HAP-1 (cell line): ENCODE data around the gene RAB7A.
A peak's percentile ranks its signal among the peaks of the same experiment; 100 is the strongest.

Experiments used
- DNase-seq, 2 experiments: peaks; one replicate each; pipeline ENCODE4 v3.0.0-alpha.2; 2016 to 2020; ENCODE audit warnings: low spot score in 2 of 2
- H3K27me3 ChIP-seq: fragments of 250-450 bp; sonication (Bioruptor Pico); 2 replicates; pipeline ENCODE4 v1.5.1; 2020; ENCODE audit warnings: low read depth, mild to moderate bottlenecking, moderate library complexity
- H3K36me3 ChIP-seq: fragments of 250-450 bp; sonication (Bioruptor Pico); replicated peaks from 2 replicates; pipeline ENCODE4 v1.5.1; 2020; ENCODE audit warnings: mild to moderate bottlenecking
- H3K4me1 ChIP-seq: fragments of 250-450 bp; sonication (Bioruptor Pico); 2 replicates; pipeline ENCODE4 v1.5.1; 2020; ENCODE audit warnings: mild to moderate bottlenecking
- H3K4me3 ChIP-seq: fragments of 250-450 bp; sonication (Bioruptor Pico); 2 replicates; pipeline ENCODE4 v1.5.1; 2020; ENCODE audit warnings: mild to moderate bottlenecking, moderate library complexity
- H3K9me3 ChIP-seq: fragments of 250-450 bp; sonication (Bioruptor Pico); 2 replicates; pipeline ENCODE4 v1.5.1; 2020; ENCODE audit warnings: mild to moderate bottlenecking, moderate library complexity
- in situ Hi-C: fragments of 300-500 bp; cut with MboI; formaldehyde crosslinking; loops from 3 replicates; pipeline ENCODE4 v1.14.3; 2020; ENCODE audit warnings: low sequenced_read_pairs, inconsistent platforms, mixed read lengths

The RAB7A gene

DNA sequence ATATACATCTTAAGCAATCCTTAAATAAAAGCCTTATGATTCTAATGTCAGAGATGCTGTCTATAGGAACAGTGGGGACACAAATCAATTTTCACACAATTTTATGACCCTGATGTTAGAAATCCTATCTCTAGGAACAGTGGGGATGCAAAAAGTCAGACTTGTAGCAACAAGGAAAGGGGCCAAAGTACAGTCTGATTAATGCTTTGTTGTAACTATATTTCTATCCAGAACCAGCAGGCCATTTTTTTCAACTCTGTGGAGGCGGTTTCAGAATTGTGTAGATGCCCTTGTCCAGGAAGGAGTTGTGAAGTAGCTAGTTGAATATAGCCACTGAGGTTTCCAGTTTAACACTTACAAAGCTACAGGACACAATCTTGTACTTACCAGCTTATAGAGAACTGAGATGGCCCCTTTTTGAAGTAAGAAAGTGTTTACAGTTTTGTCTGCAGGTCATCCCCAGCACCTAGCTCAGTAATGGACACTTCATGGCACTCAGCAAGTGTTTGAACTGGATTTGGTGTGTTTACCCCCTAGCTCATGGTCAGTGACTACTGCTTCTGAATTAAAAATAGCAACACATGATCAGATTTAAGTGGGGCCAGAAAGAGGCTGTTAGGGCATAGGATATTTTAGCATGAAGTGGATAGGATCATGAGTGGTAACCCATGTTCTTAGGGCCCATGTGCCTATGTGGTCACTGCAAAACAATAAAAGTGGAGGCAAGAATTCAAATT is 54.3 kb downstream of the RAB7A start:
- no peak overlapping the region for H3K4me3 ChIP-seq
- in situ Hi-C loops: no loop called here
- DNase-seq: no peak
- H3K9me3 ChIP-seq: no peaks in the 10 kb centered on the region
- no peaks in the 10 kb centered on the region for H3K27me3 ChIP-seq
- H3K4me1 ChIP-seq: no peaks in the 10 kb centered on the region
- no peaks in the 10 kb centered on the region for H3K36me3 ChIP-seq

DNA sequence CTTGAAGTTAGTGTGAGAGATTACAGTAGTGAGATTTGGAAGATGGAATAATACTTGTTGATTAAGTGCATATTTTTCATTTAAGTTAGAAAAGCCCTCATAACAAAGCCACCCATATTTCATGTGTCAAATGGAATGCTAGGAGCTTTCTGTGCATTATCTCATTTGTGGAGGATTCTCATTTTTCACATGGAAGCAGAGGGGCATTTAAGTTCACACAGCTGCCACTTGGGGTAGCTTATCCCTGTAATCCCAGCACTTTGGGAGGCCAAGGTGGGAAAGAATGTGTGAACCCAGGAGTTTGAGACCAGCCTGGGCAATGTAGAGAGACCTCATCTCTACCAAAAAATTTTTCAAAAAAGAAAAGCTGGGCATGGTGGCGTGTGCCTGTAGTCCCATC is 55.2 kb downstream of the RAB7A start:
- in situ Hi-C loops: no loop called here
- Histone ChIP-seq H3K27me3 (no peaks in the 10 kb centered on the region), H3K36me3 (no peaks in the 10 kb centered on the region), H3K9me3 (no peaks in the 10 kb centered on the region), H3K4me1 (no peaks in the 10 kb centered on the region), H3K4me3 (no peak overlapping the region)
- no peak for DNase-seq

DNA sequence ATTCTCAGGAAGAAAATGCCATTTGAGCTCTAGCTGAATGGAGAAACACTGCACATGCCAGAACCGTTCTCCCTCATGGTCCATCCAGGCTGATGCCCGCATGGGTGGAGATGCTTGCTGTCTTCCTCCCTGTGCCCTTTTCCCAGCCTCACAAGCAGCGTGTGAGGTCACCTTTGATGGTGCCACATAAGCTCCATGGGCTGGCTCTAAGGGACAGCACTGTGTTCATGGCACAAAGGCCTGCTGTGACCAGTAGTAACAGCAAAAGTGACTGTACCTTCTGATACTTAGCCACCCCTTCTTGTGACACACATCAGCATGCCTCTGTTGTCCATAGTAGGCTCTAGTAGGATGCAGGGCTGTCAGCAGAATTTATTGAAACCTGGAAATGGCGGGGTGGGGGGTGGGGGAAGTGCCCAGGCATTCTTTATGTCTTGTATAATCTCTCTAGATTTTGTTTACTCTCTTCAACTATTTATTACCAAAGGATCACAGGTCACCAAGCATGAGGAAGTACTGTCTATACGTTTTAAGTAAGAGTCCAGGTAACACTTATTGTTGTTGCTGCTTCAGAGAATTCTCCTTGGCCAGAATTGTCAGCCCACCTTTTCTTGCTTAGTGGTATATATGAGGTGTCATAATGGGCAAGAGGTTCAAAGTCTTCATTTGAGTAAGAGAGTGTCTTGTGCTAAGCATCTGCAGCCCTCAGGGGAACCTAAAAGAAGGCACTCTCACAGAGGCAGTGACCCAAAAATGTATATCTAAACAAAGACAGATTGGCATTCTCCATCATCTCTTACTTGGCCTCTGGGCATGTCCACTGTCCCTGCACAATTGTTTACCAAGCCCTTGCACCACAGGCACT is 56.5 kb downstream of the RAB7A start:
- H3K36me3 ChIP-seq: no peaks in the 10 kb centered on the region
- no peaks in the 10 kb centered on the region for H3K27me3 ChIP-seq
- H3K4me3 ChIP-seq: no peak overlapping the region
- H3K9me3 ChIP-seq: no peaks in the 10 kb centered on the region
- H3K4me1 ChIP-seq: no peaks in the 10 kb centered on the region
- in situ Hi-C loops: no loop called here
- no peak for DNase-seq

DNA sequence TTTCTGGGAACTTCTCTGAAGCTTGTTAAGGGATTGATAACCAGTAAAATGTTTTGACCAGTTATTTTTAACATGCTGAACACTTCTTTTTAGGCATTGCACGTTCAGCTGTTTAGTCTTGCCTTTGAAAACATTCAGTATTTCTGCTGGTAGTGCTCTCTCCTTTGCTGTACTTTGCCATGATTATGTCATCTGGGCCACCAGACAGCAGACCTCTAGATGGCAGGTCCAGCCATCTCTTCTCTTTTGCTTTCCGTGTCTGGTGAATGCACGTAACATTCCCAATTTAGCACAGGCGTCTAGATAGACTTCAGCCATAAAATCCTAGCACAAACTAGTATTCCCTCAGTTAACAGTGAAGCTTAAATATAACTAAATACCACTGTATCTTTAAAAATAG is 57.8 kb downstream of the RAB7A start:
- DNase-seq: no peak
- H3K27me3 ChIP-seq: no peaks in the 10 kb centered on the region
- H3K4me1 ChIP-seq: no peaks in the 10 kb centered on the region
- in situ Hi-C loops: no loop called here
- H3K4me3 ChIP-seq: no peak overlapping the region
- H3K9me3 ChIP-seq: no peaks in the 10 kb centered on the region
- H3K36me3 ChIP-seq: no peaks in the 10 kb centered on the region

DNA sequence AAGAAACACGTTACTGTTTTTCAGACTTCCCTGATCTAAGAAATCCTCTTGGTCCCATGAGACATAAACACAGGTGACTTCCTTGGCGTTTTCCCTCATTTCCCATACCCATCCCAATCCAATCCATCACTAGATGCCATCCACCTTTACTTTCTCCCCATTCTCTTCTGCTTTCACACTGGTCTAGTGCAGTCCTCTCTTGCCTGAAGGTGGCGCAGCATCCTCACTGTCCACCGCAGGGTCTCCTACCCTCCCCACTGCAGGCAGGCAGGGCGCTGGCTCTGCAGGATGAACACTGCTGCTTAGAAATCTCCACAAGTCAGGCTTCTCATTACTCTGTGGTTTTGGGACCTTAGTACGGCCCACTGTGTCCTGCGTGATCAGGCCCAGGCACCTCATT is 58.2 kb downstream of the RAB7A start:
- in situ Hi-C loops: no loop called here
- Histone ChIP-seq H3K9me3 (no peaks in the 10 kb centered on the region), H3K36me3 (no peaks in the 10 kb centered on the region), H3K4me3 (no peak overlapping the region), H3K4me1 (no peaks in the 10 kb centered on the region), H3K27me3 (no peaks in the 10 kb centered on the region)
- DNase-seq: peak in 1 of 2 experiments; percentile 64

DNA sequence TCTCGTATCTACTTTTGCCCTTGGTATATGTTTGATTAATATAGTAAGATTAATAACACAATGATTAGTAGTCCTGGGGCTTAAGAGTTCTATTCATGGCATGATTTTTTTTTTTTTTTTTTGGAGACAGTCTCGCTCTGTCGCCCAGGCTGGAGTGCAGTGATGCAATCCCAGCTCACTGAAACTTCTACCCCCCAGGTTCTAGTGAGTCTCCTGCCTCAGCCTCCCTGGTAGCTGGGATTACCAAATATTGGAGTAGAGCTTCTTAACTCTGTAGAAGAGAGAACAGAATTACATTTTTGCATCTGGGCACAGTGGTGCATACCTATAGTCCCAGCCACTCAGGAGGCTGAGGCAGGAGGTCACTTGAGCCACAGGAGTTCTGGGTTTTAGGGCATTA is 58.9 kb downstream of the RAB7A start:
- Histone ChIP-seq H3K9me3 (no peaks in the 10 kb centered on the region), H3K4me3 (no peak overlapping the region), H3K36me3 (no peaks in the 10 kb centered on the region), H3K27me3 (no peaks in the 10 kb centered on the region), H3K4me1 (peaks cover under 1% of the 10 kb centered on the region)
- in situ Hi-C loops: no loop called here
- no peak for DNase-seq

DNA sequence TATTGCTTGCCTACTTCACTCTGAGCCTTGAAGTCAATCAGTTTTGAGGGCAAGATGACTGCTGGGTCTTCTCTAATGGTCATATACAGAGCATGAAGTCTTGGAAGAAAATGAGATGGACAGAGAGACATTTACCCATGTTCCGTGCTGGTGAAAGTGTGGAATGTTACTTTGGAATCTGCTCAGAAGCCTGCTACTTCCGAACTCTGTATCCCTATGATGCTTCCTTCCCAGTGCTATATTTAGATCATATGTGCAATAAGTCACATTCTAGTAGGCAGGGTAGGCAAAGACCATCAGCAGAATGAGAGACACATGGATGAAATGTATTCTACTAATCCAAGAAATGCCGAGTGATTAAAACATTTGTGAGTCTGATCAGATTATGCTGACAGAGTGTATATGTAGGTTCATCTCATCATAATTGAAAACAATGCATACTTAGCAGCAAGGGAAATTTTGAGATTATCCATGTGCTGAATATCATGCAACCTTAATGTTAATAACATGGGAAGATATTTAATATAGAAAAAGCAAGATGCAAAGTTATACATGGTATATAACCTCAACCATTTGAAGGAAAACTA is 60.5 kb downstream of the RAB7A start:
- Histone ChIP-seq H3K36me3 (no peaks in the 10 kb centered on the region), H3K27me3 (no peaks in the 10 kb centered on the region), H3K4me1 (peaks cover 6% of the 10 kb centered on the region), H3K9me3 (no peaks in the 10 kb centered on the region), H3K4me3 (no peak overlapping the region)
- DNase-seq: no peak
- in situ Hi-C loops: no loop called here

DNA sequence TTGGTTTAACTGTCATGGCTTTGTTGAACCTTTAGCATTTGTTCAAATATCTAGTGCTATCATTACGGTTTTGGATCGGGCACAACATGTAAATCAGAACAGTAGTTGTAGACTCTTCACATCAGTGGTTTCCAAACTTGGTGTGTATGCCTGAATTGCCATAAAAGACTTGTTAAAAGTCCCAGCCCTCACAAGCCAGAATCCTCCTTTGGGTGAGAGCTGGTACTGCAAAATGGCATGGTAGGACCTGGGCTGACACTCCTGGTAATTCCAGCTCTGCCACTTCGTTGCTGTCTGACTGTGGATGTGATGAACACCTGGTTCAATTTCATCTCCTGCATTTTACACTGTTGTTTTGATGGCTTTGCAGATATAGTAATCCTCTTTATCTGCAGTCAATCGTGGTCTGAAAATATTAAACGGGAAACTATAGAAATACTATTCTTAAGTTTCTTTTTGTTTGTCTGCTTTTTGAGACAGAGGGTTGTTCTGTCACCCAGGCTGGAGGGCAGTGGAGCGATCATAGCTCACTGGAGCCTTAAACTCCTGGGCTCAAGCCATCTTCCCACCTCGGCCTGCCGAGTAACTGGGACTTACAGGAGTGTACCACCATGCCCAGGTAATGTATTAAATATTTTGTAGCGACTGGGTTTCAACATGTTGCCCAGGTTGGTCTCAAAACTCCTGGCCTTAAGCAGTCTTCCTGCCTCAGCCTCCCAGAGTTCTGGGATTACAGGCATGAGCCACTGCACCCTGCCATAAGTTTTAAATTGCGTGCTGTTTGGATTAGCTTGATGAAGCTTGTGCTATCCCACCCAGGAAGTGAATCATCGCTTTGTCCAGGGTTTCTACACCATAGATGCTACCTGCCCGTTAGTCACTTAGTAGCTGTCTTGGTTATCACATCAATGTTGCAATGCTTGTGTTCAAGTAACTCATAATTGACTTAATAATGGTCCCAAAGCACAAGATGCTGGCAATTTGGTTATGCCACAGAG is 61.6 kb downstream of the RAB7A start:
- DNase-seq: peak in 1 of 2 experiments; percentile 53
- Histone ChIP-seq H3K4me3 (no peak overlapping the region), H3K27me3 (no peaks in the 10 kb centered on the region), H3K9me3 (no peaks in the 10 kb centered on the region), H3K4me1 (peaks cover 6% of the 10 kb centered on the region), H3K36me3 (no peaks in the 10 kb centered on the region)
- in situ Hi-C loops: no loop called here

DNA sequence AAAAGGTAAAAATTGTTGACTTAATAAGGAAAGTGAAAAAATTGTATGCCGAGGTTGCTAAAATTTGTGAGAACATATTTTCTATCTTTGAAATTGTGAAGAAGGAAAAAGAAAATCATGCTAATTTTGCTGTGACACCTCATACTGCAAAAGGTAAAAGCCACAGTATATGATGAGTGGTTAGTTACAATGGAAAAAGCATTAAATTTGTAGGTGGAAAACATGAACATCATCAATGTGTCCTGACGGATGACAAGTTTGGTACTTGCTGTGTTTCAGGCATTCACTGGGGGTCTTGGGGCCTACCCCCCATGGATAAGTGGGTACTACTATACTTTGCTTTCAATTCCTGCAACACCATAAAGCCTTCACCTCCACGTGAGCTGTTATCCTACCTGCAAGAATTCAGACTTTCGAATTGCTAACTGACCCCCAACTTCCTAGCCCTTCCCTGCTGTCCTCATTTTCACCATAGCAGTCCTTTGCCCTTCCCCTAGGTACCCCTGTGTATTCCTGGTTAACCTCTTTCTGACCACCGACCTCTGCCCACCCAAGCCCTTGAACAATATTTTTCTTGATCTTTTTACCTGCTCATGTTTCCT is 62.4 kb downstream of the RAB7A start:
- H3K36me3 ChIP-seq: no peaks in the 10 kb centered on the region
- in situ Hi-C loops: no loop called here
- no peak overlapping the region for H3K4me3 ChIP-seq
- peaks cover 6% of the 10 kb centered on the region for H3K4me1 ChIP-seq
- no peaks in the 10 kb centered on the region for H3K9me3 ChIP-seq
- DNase-seq: no peak
- no peaks in the 10 kb centered on the region for H3K27me3 ChIP-seq

DNA sequence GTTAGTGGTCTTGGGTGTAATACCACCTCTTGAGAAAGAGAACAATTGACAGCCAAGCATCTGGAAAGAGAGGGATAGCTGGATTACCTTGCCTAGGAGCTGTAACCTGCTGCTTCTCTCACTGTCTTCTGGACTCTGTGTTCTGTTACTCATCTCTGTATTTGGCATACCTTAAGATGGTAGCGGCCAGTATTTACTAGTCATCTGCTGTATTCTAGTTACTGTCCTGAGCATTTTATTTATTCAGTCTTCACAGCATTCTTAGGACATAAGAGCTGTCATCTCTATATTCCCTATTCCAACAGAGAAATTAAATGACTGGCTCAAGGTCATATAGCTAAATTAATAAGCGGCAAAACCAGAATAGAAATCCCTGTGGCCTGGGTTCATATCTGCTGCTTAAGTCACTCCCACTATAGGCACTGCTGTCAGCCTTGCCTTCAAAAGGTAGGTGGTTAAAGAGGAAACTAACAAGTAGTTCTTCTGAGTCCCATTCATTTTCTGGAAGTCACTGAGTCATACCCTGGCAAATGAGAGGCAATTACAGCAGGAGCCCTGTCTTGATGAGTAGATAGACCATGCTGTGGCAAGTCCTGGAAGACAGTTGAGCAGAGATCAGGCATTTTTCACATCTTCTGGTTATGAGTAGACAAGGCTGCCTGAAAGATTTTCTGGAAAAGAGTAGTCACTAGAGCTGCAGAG is 68.2 kb downstream of the RAB7A start:
- in situ Hi-C loops: loop anchor here (10.0 kb wide), 1 partner anchor 169 kb away; no protein-coding TSS in a partner anchor
- Histone ChIP-seq H3K4me3 (no peak overlapping the region), H3K27me3 (no peaks in the 10 kb centered on the region), H3K9me3 (no peaks in the 10 kb centered on the region), H3K36me3 (peaks cover 39% of the 10 kb centered on the region), H3K4me1 (peaks cover 6% of the 10 kb centered on the region)
- DNase-seq: no peak

DNA sequence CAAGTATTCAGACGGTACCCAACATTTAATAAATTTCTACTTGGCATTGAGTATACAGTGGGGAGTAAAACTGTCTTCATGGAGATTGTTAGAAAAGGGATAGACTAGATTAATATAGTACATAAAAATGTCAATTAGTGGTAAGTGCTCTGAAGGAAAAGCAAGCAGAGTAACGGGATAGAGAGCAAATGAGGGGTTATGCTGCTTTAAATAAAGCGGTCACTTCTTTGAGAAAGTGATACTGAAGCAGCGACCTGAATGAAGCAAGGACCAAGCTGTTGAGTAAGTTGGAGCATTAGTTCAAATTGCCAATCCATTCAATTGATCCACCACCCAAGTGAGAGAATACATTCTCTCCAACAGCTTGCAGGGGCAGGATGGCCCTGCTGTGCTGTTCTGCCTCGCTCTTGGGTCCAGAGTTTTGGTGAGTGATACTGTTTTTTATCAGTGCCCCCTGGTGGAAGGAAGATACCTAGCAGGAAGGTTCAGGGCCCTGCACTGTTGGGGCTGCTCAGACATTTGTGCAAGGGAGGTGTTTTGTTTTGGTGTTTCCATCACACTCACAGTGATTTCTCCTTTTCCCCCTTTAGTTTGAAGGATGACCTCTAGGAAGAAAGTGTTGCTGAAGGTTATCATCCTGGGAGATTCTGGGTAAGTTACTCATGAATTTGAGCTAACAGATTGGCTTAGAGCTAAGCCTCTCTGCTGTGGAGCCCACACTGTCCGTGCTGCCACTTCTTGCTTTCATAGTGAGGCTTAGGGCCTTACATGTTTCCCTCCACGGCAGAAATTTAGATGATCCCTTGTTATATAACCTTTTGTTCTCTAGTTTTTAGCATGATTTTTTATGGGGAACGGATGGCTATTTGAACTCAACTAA is 69.0 kb downstream of the RAB7A start:
- peak; percentile 58 to 76 for DNase-seq
- H3K27me3 ChIP-seq: no peaks in the 10 kb centered on the region
- in situ Hi-C loops: loop anchor here (10.0 kb wide), 1 partner anchor 170 kb away; no protein-coding TSS in a partner anchor
- peaks cover 47% of the 10 kb centered on the region for H3K36me3 ChIP-seq
- no peak overlapping the region for H3K4me3 ChIP-seq
- H3K4me1 ChIP-seq: peaks cover 4% of the 10 kb centered on the region
- H3K9me3 ChIP-seq: no peaks in the 10 kb centered on the region

DNA sequence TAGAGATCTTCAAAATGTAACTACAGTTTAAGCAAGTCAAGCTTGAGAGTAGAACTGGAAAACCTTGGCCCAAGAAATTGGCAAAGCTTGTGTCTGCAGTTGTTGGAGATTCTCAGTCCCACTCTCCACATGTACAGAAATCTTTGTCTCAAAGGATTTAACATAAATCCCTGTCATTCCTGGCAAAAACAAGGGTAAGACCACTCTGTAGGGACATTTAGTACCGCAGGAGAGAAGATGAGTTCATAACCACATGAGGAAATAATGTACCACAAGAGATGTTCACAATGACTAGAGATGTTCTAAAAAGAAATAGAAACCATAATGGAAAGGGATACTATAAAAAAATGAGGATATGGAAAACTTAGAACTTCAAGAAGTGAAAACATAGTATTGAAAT is 73.7 kb downstream of the RAB7A start:
- in situ Hi-C loops: loop anchor here (10.0 kb wide), 1 partner anchor 175 kb away; no protein-coding TSS in a partner anchor
- Histone ChIP-seq H3K9me3 (no peaks in the 10 kb centered on the region), H3K27me3 (no peaks in the 10 kb centered on the region), H3K4me3 (no peak overlapping the region), H3K4me1 (no peaks in the 10 kb centered on the region; the same call in 1 of the 2 replicates), H3K36me3 (peaks cover 56% of the 10 kb centered on the region)
- no peak for DNase-seq
